Fibroblast of peridontal ligament (primary cell): ENCODE results near the gene NAV1.
A peak's percentile ranks its signal among the peaks of the same experiment; 100 is the strongest.
"Not testable (repeated sequence)": the region's sequence is repeated elsewhere in the genome, so short reads cannot be mapped to it uniquely, and the experiment has no call there.

ENCODE experiments used
- DNase-seq: peaks from one replicate; pipeline ENCODE4 v3.0.0-alpha.2; 2010; ENCODE audit errors: extremely low read depth

The NAV1 gene

GRCh38 chr1:201538612-201539551, at the start of gene NAV1:
Gene NAV1, plus strand, starts transcription at chr1:201539127. Its CDS starts 83,758 bp downstream, at chr1:201622885.
- DNase-seq, result peak; percentile 82

GRCh38 chr1:201489643-201490261, 49.2 kb upstream of the NAV1 start:
- DNase-seq, result peak; percentile 27

GRCh38 chr1:201490708-201491131, 48.2 kb upstream of the NAV1 start:
- peak; percentile 44 for DNase-seq

- peak; percentile 46 for DNase-seq
These were observed 46.9 kb upstream of the NAV1 start for GRCh38 chr1:201491896-201492511.

GRCh38 chr1:201493026-201493656, 45.8 kb upstream of the NAV1 start:
- DNase-seq, result not testable (repeated sequence)

- DNase-seq, result no peak
These were observed 44.9 kb upstream of the NAV1 start for GRCh38 chr1:201493757-201494617.

- peak; percentile 71 for DNase-seq
These were observed 43.2 kb upstream of the NAV1 start for GRCh38 chr1:201495551-201496295.

GRCh38 chr1:201496296-201496690, 42.6 kb upstream of the NAV1 start:
- no peak for DNase-seq

- no peak for DNase-seq
These were observed 40.9 kb upstream of the NAV1 start for GRCh38 chr1:201497935-201498509.

- no peak for DNase-seq
These were observed 40.3 kb upstream of the NAV1 start for GRCh38 chr1:201498621-201499020.

GRCh38 chr1:201499191-201499590, 39.7 kb upstream of the NAV1 start:
- no peak for DNase-seq

GRCh38 chr1:201499795-201500669, 38.9 kb upstream of the NAV1 start:
- peak; percentile 29 for DNase-seq

- DNase-seq, result peak; percentile 71
These were observed 38.2 kb upstream of the NAV1 start for GRCh38 chr1:201500670-201501120.

- peak; percentile 72 for DNase-seq
These were observed 37.8 kb upstream of the NAV1 start for GRCh38 chr1:201501144-201501543.

GRCh38 chr1:201501812-201502510, 37.0 kb upstream of the NAV1 start:
- DNase-seq, result no peak

- DNase-seq, result no peak
These were observed 36.4 kb upstream of the NAV1 start for GRCh38 chr1:201502511-201502857.

GRCh38 chr1:201503397-201504176, 35.3 kb upstream of the NAV1 start:
- peak; percentile 99 for DNase-seq
